GM19452 (cell line): ENCODE data around the gene KIAA0825.
"Not testable (repeated sequence)": the region's sequence is repeated elsewhere in the genome, so short reads cannot be mapped to it uniquely, and the experiment has no call there.

Source experiments
- ATAC-seq: cut with Tn5 transposase; IDR thresholded peaks from one replicate; pipeline ENCODE4 v1.9.1; 2021; ENCODE audit not compliant: unreplicated experiment

Gene KIAA0825

GRCh38 chr5:94575196-94575595, 43.2 kb downstream of the KIAA0825 start:
- ATAC-seq, result no peak

DNA sequence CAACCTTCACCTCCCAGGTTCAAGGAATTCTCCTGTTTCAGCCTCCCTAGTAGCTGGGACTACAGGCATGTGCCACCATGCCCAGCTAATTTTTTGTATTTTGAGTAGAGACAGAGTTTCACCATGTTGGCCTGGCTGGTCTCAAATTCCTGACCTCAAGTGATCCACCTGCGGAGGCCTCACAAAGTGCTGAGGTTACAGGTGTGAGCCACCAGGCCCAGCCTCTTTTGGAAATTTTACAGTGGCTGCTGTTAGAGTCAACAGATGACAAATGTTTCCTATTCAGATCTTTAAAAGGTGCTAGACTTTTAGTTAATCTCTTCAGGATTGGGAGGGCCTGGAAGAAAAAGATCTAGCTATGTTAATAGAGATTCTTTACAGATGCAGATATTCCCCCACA, 45.1 kb downstream of the KIAA0825 start:
- ATAC-seq, result not testable (repeated sequence)

- ATAC-seq, result no peak
These were observed 47.0 kb downstream of the KIAA0825 start for GRCh38 chr5:94571415-94571814.

- ATAC-seq, result no peak
These were observed 53.6 kb downstream of the KIAA0825 start for GRCh38 chr5:94564812-94565211.

GRCh38 chr5:94562327-94562971, 56.0 kb downstream of the KIAA0825 start:
- ATAC-seq, result no peak

DNA sequence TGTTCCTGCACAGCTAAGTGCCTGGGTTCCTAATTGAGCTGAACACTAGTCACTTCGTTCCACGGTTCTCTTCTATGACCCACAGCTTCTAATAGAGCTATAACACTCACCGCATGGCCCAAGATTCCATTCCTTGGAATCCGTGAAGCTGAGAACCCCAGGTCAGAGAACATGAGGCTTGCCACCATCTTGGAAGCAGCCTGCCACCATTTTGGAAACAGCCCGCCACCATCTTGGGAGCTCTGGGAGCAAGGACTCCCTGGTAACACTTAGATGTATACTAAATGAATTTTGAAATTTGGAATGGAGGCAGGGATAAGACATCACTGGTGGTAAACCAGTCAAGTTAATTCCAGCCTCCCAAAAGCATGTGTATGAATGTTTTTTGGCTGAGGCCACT, 60.4 kb downstream of the KIAA0825 start:
- ATAC-seq, result no peak

GRCh38 chr5:94551858-94552257, 66.5 kb downstream of the KIAA0825 start:
- no peak for ATAC-seq

DNA sequence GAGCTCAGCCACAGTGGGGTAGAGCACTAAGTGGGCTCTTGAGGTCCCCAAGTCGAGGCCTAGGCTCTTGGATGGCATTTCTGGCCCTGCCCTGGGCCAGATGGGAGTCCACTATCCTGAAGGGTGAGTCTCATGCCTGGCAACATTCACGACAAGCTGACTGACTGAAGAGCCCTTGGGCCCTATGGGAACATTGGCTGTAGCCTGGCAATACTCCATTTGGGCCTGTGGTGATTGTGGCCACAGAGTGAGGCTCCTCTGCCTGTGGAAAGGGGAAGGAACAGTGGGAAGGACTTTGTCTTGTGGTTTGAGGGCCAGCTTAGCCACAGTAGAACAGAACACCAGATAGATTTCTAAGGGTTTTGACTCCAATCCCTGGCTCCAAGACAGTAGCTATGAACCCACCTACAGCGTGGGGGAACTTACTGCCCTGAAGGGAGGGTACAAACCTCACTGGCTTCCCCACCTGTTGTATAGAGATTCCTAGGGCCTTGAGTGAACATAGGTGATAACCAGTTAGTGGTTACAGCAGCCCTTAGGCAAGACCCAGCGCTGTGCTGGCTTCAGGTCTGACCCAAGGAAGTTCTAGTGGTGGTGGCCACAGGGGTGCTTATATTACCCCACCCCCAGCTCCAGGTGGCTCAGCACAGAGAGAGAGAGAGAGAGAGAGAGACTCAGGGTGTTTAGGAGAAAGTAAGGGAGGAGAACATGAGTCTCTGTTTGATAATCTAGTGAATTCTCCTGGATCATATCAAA, 72.4 kb downstream of the KIAA0825 start:
- ATAC-seq, result no peak

- ATAC-seq, result no peak
These were observed 73.4 kb downstream of the KIAA0825 start for GRCh38 chr5:94544875-94545547.

GRCh38 chr5:94544031-94544650, 74.3 kb downstream of the KIAA0825 start:
- ATAC-seq, result no peak

DNA sequence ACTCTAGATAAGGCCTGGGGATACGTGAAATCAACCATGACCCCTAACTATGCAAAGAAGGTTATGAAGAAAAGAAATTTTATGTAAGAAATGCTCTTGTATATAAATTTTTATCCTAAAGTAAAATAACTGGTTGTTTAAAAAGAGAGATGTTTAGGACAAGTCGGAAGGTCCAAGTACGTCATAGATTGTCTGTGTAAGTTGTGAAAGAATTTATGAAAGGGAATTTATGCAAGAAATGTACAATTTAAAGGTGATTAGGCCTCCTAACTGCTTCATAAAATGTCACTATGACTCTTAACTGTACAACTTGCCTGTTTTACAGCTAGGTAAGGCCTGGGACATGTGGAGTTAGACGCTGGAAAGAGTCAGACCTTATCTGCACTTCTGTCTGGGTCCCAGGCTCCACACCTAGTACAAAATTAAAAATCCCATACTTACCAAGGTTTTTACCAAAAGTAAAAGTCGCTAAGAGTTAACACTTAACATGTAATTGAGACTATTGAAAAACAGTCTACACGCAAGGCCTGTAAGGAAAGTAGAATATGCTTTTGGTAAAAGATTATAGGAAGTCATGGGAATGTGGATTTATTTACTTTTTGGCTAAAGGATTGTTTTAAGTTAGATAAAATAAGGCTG, 77.4 kb downstream of the KIAA0825 start:
- no peak for ATAC-seq

GRCh38 chr5:94538260-94538659, 80.1 kb downstream of the KIAA0825 start:
- ATAC-seq, result no peak

- no peak for ATAC-seq
These were observed 91.7 kb downstream of the KIAA0825 start for GRCh38 chr5:94526706-94527105.

- ATAC-seq, result peak; percentile 86
These were observed 93.3 kb downstream of the KIAA0825 start for GRCh38 chr5:94524841-94525697.

- ATAC-seq, result no peak
These were observed 95.4 kb downstream of the KIAA0825 start for GRCh38 chr5:94523018-94523417.

- no peak for ATAC-seq
These were observed 96.3 kb downstream of the KIAA0825 start for GRCh38 chr5:94522117-94522516.

GRCh38 chr5:94517490-94518488, 100.6 kb downstream of the KIAA0825 start:
- no peak for ATAC-seq

GRCh38 chr5:94516148-94516547, 102.3 kb downstream of the KIAA0825 start:
- no peak for ATAC-seq
